Tibial artery (tissue), 4 donors: ENCODE data around the gene MYO1B.

ENCODE experiments used
- DNase-seq, 2 donors: peaks; one replicate each; pipeline ENCODE4 v3.0.0-alpha.2; 2019
- H3K27ac ChIP-seq, 2 donors: fragments of 200-600 bp; sonication (generic) in 1 of 2; 1 replicate in 1 of 2; 2 replicates in 1 of 2; pipeline ENCODE4 v1.5.1; 2018 to 2019; ENCODE audit warnings: mild to moderate bottlenecking in 1 of 2
- H3K27me3 ChIP-seq, 2 donors: fragments of 200-600 bp; sonication (generic) in 1 of 2; one replicate each; pipeline versions ENCODE4 v1.5.1 to v1.6.0; 2016 to 2019
- H3K36me3 ChIP-seq, 3 donors: fragments of 200-600 bp; sonication (generic) in 2 of 3; one replicate each; pipeline ENCODE4 v1.5.1; 2016 to 2019; ENCODE audit warnings: mild to moderate bottlenecking in 2 of 3
- H3K4me1 ChIP-seq, 4 donors: fragments of 200-600 bp; sonication (generic) in 2 of 4; 1 replicate in 3 of 4; 2 replicates in 1 of 4; pipeline ENCODE4 v1.5.1; 2016 to 2019
- H3K4me3 ChIP-seq, 2 donors: fragments of 200-600 bp; sonication (generic) in 1 of 2; 1 replicate in 1 of 2; 2 replicates in 1 of 2; pipeline ENCODE4 v1.5.1; 2018 to 2019; ENCODE audit warnings: mild to moderate bottlenecking in 2 of 2
- H3K9me3 ChIP-seq, 3 donors: fragments of 200-600 bp; sonication (generic) in 1 of 3; one replicate each; pipeline ENCODE4 v1.5.1; 2016 to 2019
- CTCF ChIP-seq, 2 experiments: fragments of 200-600 bp in 1 of 2; fragments of 450-650 bp in 1 of 2; IDR thresholded peaks; one replicate each; pipeline ENCODE4 v1.5.1; 2017 to 2019; ENCODE audit warnings: antibody characterized with exemption in 2 of 2, mild to moderate bottlenecking in 1 of 2, moderate library complexity in 1 of 2
- intact Hi-C: fragments of 100-400 bp; cut with DNase I; formaldehyde crosslinking; loops from one replicate; pipeline ENCODE4 v1.15.0; 2023; ENCODE audit warnings: low total_unique reads

MYO1B gene

DNA sequence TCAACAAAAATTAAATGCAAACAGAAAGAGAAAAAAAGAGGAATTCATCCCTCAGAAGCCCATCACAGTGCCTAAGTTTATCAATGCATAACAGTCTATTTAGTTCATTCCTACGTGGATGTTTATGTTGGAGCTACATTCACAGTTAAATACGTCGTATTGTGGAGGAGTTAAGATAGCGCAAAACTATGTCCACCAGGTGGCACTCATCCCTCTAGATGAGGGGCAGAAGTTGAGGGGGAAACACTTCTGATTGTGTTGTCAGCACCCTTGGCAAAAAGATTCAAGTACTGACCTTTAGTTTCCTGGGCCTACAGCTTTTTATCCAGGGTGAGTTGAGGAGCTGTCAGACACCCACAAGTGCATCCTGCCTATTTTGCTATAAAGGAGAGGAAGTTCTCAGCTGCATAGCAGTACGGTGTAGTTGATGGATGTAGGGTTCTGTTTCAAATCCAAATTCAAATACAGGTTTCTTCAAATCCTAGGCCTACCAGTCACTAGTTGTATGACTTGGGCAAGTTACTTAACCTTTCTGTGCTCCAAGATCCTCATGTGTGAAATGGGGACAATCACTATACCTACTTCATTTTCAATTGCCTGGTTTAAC is 26.8 kb upstream of the MYO1B start:
- Histone ChIP-seq H3K4me3 (no peak overlapping the region), H3K9me3 (no peaks in the 10 kb centered on the region), H3K27ac (no peak overlapping the region), H3K27me3 (no peaks in the 10 kb centered on the region), H3K4me1 (peaks cover 0 to 14% (median 6%) of the 10 kb centered on the region in 4 donors), H3K36me3 (no peaks in the 10 kb centered on the region)
- intact Hi-C loops: loop anchor here (2.0 to 5.0 kb wide), 2 partner anchors 282 to 299 kb away; no protein-coding TSS in a partner anchor
- DNase-seq: no peak
- TF ChIP-seq CTCF (IDR thresholded peaks at IDR 0.05): peak; percentile 51 to 62

DNA sequence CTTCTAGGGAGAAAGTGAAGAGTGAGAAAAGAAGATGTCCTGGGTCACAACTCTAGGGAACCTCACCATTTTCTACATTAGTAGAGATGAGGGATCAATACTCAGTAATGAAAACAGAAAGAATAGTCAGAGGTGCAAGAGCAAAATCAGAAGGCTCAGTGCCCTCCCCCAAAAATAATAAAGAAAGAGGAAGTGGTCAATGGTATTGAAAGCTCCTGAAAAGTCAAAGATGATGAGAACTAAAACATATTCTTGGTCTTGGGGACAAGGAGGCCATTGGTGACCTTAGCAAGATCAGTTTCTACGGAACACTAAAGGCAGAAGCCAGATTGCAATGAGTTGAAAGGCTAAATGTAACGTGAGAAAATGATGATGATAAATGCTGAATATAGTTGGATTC is 24.5 kb upstream of the MYO1B start:
- Histone ChIP-seq H3K9me3 (no peaks in the 10 kb centered on the region), H3K4me1 (peaks cover 0 to 14% (median 6%) of the 10 kb centered on the region in 4 donors), H3K36me3 (no peaks in the 10 kb centered on the region), H3K4me3 (no peak overlapping the region), H3K27me3 (no peaks in the 10 kb centered on the region), H3K27ac (no peak overlapping the region)
- intact Hi-C loops: no loop called here
- no peak for TF ChIP-seq CTCF (IDR thresholded peaks at IDR 0.05)
- DNase-seq: no peak

DNA sequence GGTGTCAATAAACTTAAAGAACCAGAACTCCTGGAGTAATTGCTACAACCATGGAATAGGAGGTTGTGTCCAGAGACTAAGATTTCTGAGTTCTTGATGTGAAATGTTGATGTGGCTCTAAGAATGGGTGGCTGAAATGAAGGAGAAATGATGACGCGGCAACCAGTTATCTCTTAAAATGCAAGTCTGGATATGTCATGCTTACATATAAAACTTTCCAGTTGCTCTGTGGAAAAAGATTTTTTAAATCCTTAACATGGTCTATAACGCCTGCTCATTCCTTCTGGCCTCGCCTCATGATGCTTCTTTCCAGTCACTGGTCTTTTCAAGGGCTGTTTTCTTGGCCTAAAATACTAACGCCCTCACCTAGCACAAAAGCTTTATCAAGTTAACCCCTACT is 23.5 kb upstream of the MYO1B start:
- H3K4me3 ChIP-seq: no peak overlapping the region
- H3K27me3 ChIP-seq: no peaks in the 10 kb centered on the region
- H3K9me3 ChIP-seq: no peaks in the 10 kb centered on the region
- intact Hi-C loops: no loop called here
- H3K27ac ChIP-seq: no peak overlapping the region
- peaks cover 0 to 16% (median 7%) of the 10 kb centered on the region in 4 donors for H3K4me1 ChIP-seq
- DNase-seq: no peak
- no peaks in the 10 kb centered on the region for H3K36me3 ChIP-seq
- no peak for TF ChIP-seq CTCF (IDR thresholded peaks at IDR 0.05)

GRCh38 chr2:191222507-191222906 is 22.7 kb upstream of the MYO1B start:
- no peak for DNase-seq
- Histone ChIP-seq H3K27me3 (no peaks in the 10 kb centered on the region), H3K9me3 (no peaks in the 10 kb centered on the region), H3K4me1 (peaks cover 0 to 14% (median 6%) of the 10 kb centered on the region in 4 donors), H3K27ac (no peak overlapping the region), H3K36me3 (no peaks in the 10 kb centered on the region), H3K4me3 (no peak overlapping the region)
- intact Hi-C loops: no loop called here
- no peak for TF ChIP-seq CTCF (IDR thresholded peaks at IDR 0.05)

- DNase-seq: no peak
- Histone ChIP-seq H3K36me3 (no peaks in the 10 kb centered on the region), H3K27ac (no peak overlapping the region), H3K27me3 (no peaks in the 10 kb centered on the region), H3K4me1 (peaks cover 0 to 9% (median 4%) of the 10 kb centered on the region in 4 donors), H3K4me3 (no peak overlapping the region), H3K9me3 (no peaks in the 10 kb centered on the region)
- TF ChIP-seq CTCF (IDR thresholded peaks at IDR 0.05): no peak
- intact Hi-C loops: no loop called here
Observed at GRCh38 chr2:191222952-191223351, 22.3 kb upstream of the MYO1B start.

DNA sequence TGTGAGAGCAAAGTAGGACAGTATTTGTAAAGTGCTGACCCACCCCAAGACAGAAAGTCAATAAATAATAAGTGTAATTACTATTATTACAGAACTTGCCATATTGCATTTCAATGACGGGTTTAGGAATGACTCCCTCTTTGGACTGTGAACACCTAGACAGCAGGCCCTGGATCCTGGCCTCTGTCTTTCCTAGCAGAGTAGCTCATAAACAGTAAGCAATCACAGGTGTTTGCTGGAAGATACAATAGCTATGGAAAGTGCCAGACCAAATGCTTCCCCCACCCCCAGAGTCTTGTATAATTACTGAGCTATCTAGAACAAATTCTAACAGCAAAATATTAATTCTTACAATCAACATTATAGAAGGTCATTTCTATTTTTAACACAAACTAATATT is 20.1 kb upstream of the MYO1B start:
- no peak for DNase-seq
- no peaks in the 10 kb centered on the region for H3K9me3 ChIP-seq
- H3K36me3 ChIP-seq: no peaks in the 10 kb centered on the region
- TF ChIP-seq CTCF (IDR thresholded peaks at IDR 0.05): no peak
- peaks cover 0 to 4% (median 0%) of the 10 kb centered on the region in 4 donors for H3K4me1 ChIP-seq
- intact Hi-C loops: no loop called here
- H3K27ac ChIP-seq: no peak overlapping the region
- H3K27me3 ChIP-seq: no peaks in the 10 kb centered on the region
- H3K4me3 ChIP-seq: no peak overlapping the region
